Measurements from ENCODE around the gene C17orf100. TPM values are rescaled to one million over a fixed set of nuclear protein-coding genes. Genes with fewer than 3 reads are reported as not detected.

C17orf100 gene
- total and polyA plus RNA-seq, 8 donors: 1.3 to 7.6 (median 5.6) TPM

DNA sequence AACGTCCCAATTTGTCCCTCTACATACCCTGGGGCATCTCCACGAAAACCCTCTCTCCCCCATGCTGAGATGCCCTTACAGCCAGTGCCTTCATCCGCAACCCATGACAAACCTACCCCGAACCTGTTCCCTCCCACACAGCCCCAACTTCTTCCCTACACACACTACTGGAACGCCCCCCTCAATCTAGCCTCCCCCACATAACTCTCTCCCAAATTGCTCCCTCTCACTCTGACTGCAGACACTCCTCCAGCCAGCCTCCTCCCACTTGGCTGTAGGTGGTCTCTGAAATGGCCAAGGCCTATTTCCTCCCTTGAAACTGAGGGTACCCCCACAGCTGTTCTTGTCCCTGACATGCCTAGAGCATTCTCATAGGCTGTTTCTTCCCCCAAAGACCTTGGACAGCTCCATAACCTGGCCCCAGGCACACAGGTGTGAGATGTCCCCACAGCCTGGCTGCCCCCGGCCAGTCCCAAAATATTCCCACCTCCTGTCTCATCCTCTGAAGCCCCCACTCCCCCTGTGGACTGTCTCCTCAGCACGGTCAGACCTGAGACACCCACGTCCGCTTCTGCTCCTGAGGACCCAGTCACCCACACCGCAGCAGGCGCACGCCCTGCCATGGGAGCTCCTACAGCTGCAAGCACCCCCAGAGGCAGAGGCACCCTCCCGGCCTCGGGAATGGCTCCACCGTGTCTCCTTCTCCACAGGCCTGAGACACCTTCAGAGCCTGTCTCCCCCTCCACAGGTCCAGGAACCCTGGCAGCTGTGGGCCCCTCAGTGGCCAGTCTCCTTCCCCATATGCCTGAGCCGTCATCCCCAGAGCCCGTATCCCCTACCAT is 14.7 kb upstream of the C17orf100 start:
- TF ChIP-seq CTCF (IDR thresholded peaks at IDR 0.05): no peak
- H3K27me3 ChIP-seq: no peaks in the 10 kb centered on the region
- peaks cover 3 to 17% of the 10 kb centered on the region in 2 donors for H3K4me1 ChIP-seq
- H3K36me3 ChIP-seq: peaks cover 0 to 32% of the 10 kb centered on the region in 2 donors
- intact Hi-C loops (cut with DNase I): no loop called here
- H3K4me3 ChIP-seq: no peak overlapping the region
- ATAC-seq (no peak), DNase-seq (peak in 1 of 4 donors; percentile 71)
- H3K9me3 ChIP-seq: no peaks in the 10 kb centered on the region
- no peak overlapping the region for H3K27ac ChIP-seq

DNA sequence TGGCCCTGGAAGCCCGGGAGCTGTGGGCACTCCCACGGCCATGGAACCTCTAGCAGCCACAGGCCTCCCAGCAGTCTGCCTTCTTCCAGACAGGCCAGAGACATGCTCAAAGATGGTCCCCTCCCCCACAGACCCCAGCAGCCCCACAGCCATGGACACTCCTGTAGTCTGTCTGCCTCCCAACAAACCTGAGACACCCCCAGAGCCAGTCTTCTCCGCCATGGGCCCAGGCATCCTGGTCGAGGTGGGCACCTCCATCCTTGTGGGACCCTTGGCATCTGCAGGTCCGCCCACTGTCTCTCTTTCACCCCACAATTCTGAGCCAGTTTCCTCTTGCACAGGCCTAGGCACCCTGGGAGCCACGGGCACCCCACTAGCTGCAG is 14.1 kb upstream of the C17orf100 start:
- no peak for DNase-seq

DNA sequence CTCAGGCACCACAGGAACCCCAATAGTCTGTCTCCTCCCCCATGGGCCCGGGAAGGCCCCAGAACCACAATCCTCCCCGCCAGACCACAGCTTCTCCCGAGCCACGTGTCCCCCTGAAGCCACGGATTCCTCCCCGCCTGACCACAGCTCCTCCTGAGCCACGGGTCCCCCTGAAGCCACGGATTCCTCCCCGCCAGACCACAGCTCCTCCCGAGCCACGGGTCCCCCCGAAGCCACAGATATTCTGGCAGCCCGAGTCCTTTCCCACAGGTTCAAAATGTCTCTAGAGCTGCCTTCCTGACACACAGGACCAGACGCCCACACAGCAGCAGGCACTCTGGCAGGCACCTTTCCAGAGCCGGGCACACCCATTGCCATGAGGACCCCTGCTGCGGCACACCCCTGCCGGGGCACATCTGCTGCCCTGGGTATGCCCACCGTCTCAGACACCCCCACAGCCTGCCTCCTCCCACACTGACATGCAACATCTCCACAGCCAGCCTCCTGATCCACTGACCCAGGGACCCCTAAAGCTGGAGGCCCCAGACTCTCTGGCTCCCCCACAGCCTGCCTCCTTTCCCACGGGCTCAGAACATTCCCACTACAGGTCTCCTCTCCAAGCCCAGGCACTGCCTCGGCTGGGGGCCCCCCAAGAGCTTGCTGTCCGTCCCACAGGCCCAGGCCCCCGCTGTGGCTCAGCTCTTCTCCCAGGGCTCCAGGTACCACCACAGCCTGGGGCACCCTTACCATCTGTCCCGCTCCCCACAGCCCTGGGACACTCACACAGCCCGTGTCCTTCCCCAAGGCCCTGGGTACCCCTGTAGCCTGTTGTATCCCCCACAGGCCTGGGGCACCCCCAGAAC is 13.3 kb upstream of the C17orf100 start:
- Histone ChIP-seq H3K36me3 (peaks cover 0 to 22% of the 10 kb centered on the region in 2 donors), H3K27ac (no peak overlapping the region), H3K9me3 (no peaks in the 10 kb centered on the region), H3K4me1 (peaks cover 4 to 30% of the 10 kb centered on the region in 2 donors), H3K4me3 (no peak overlapping the region), H3K27me3 (no peaks in the 10 kb centered on the region)
- DNase-seq (peak in 1 of 4 donors; percentile 76), ATAC-seq (no peak)
- no peak for TF ChIP-seq CTCF (IDR thresholded peaks at IDR 0.05)
- intact Hi-C loops (cut with DNase I): no loop called here

More for the DNA sequence above, 14.1 kb upstream of the C17orf100 start:
- no peak for ATAC-seq
- TF ChIP-seq CTCF (IDR thresholded peaks at IDR 0.05): no peak
- Histone ChIP-seq H3K9me3 (no peaks in the 10 kb centered on the region), H3K4me3 (no peak overlapping the region), H3K27me3 (no peaks in the 10 kb centered on the region), H3K27ac (no peak overlapping the region), H3K4me1 (peaks cover 4 to 22% of the 10 kb centered on the region in 2 donors), H3K36me3 (peaks cover 0 to 26% of the 10 kb centered on the region in 2 donors)
- intact Hi-C loops (cut with DNase I): no loop called here

- H3K9me3 ChIP-seq: no peaks in the 10 kb centered on the region
- peaks cover 4 to 30% of the 10 kb centered on the region in 2 donors for H3K4me1 ChIP-seq
- ATAC-seq (no peak), DNase-seq (peak in 1 of 4 donors; percentile 59)
- peak overlapping the region; percentile 77 to 85 for H3K4me3 ChIP-seq
- TF ChIP-seq CTCF (IDR thresholded peaks at IDR 0.05): no peak
- no peaks in the 10 kb centered on the region for H3K27me3 ChIP-seq
- H3K27ac ChIP-seq: no peak overlapping the region
- intact Hi-C loops (cut with DNase I): no loop called here
- H3K36me3 ChIP-seq: peaks cover 0 to 21% of the 10 kb centered on the region in 2 donors
Observed at GRCh38 chr17:6639014-6639585, 12.5 kb upstream of the C17orf100 start.
